HCT116 (cell line): ENCODE data around the gene SLC25A3.

Source experiments
- CEBPB ChIP-seq: IDR thresholded peaks from 2 replicates; pipeline ENCODE4 v1.6.1; 2012; ENCODE audit warnings: low read depth
- EZH2 ChIP-seq: fragments of 200-600 bp; sonication (generic); IDR thresholded peaks from 2 replicates; pipeline ENCODE4 v1.6.1; 2017; ENCODE audit warnings: antibody characterized with exemption, mixed run types
- EZH2phosphoT487 ChIP-seq: fragments of 200-600 bp; IDR thresholded peaks from 2 replicates; pipeline ENCODE4 v1.6.1; 2018; ENCODE audit warnings: antibody characterized with exemption, borderline replicate concordance
- POLR2A ChIP-seq: IDR thresholded peaks from 2 replicates; pipeline ENCODE4 v1.7.0; 2011; ENCODE audit warnings: borderline replicate concordance; ENCODE audit not compliant: insufficient read depth, insufficient read length; ENCODE audit errors: extremely low read depth
- POLR2AphosphoS5 ChIP-seq: IDR thresholded peaks from 2 replicates; pipeline ENCODE4 v1.6.1; 2011; ENCODE audit warnings: mild to moderate bottlenecking, low read depth, low read length, moderate library complexity
- RAD21 ChIP-seq: IDR thresholded peaks from 2 replicates; pipeline ENCODE4 v1.6.1; 2012; ENCODE audit warnings: low read depth, mild to moderate bottlenecking
- SIN3A ChIP-seq: IDR thresholded peaks from 2 replicates; pipeline ENCODE4 v1.6.1; 2012; ENCODE audit warnings: low read depth
- YY1 ChIP-seq: IDR thresholded peaks from 2 replicates; pipeline ENCODE4 v1.6.1; 2011; ENCODE audit warnings: low read length, low read depth, moderate library complexity, mild to moderate bottlenecking; ENCODE audit not compliant: insufficient replicate concordance; ENCODE audit errors: extremely low read depth
- ZFX ChIP-seq: fragments of 450-650 bp; IDR thresholded peaks from 2 replicates; pipeline ENCODE4 v1.6.1; 2017
- ZNF274 ChIP-seq: fragments of 200-500 bp; sonication (Bioruptor generic); IDR thresholded peaks from 2 replicates; pipeline ENCODE4 v1.6.1; 2014; ENCODE audit warnings: mild to moderate bottlenecking, low read depth, low read length, inconsistent platforms
- TF ChIP-seq, protein P1 (sequence below), 3 experiments: fragments of 200-600 bp in 1 of 3; sonication (generic) in 1 of 3; IDR thresholded peaks in 2 of 3; conservative IDR thresholded peaks in 1 of 3; 2 replicates each; pipeline ENCODE4 v1.5.1; 2012 to 2017; ENCODE audit warnings: low read depth in 2 of 3, low read length in 2 of 3, antibody characterized with exemption in 1 of 3, borderline replicate concordance in 1 of 3, control low read depth in 1 of 3, mild to moderate bottlenecking in 1 of 3, mixed read lengths in 1 of 3, mixed run types in 1 of 3, moderate library complexity in 1 of 3; ENCODE audit not compliant: insufficient read depth in 1 of 3
- TF ChIP-seq, protein P2 (sequence below): IDR thresholded peaks from 2 replicates; pipeline ENCODE4 v1.6.1; 2012; ENCODE audit warnings: low read depth
- TF ChIP-seq, protein P3 (sequence below): IDR thresholded peaks from 2 replicates; pipeline ENCODE4 v1.6.1; 2011; ENCODE audit warnings: mild to moderate bottlenecking, low read length, moderate library complexity; ENCODE audit not compliant: insufficient replicate concordance; ENCODE audit errors: extremely low read depth

DNA sequence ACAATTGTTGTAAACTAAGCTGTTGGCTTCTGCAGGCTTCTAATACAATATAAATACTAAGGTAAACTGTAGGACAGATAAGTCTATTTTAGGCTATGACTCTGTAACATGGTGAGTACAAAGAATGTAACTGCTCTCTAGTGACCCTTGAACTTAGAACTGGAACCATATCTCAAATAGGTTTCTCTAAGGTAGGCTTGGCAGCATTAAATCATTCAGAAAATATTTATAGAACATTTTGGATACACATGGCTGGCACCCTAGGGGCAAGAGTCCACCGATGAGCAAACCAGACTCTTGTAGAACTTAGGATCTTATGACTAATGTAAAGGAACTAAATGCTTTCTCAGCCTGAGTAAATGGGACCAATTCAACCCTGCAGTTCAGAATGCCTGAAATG, 19.4 kb upstream of the SLC25A3 start:
- TF ChIP-seq SIN3A: no peak
- TF ChIP-seq, protein P1, sequence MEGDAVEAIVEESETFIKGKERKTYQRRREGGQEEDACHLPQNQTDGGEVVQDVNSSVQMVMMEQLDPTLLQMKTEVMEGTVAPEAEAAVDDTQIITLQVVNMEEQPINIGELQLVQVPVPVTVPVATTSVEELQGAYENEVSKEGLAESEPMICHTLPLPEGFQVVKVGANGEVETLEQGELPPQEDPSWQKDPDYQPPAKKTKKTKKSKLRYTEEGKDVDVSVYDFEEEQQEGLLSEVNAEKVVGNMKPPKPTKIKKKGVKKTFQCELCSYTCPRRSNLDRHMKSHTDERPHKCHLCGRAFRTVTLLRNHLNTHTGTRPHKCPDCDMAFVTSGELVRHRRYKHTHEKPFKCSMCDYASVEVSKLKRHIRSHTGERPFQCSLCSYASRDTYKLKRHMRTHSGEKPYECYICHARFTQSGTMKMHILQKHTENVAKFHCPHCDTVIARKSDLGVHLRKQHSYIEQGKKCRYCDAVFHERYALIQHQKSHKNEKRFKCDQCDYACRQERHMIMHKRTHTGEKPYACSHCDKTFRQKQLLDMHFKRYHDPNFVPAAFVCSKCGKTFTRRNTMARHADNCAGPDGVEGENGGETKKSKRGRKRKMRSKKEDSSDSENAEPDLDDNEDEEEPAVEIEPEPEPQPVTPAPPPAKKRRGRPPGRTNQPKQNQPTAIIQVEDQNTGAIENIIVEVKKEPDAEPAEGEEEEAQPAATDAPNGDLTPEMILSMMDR (IDR thresholded peaks at IDR 0.05 in 2 of 3, conservative IDR thresholded peaks at IDR 0.05 in 1 of 3; ENCODE audit: borderline replicate concordance in 1 of 3, insufficient read depth in 1 of 3, low read depth in 2 of 3, low read length in 2 of 3): no peak
- TF ChIP-seq, protein P2, sequence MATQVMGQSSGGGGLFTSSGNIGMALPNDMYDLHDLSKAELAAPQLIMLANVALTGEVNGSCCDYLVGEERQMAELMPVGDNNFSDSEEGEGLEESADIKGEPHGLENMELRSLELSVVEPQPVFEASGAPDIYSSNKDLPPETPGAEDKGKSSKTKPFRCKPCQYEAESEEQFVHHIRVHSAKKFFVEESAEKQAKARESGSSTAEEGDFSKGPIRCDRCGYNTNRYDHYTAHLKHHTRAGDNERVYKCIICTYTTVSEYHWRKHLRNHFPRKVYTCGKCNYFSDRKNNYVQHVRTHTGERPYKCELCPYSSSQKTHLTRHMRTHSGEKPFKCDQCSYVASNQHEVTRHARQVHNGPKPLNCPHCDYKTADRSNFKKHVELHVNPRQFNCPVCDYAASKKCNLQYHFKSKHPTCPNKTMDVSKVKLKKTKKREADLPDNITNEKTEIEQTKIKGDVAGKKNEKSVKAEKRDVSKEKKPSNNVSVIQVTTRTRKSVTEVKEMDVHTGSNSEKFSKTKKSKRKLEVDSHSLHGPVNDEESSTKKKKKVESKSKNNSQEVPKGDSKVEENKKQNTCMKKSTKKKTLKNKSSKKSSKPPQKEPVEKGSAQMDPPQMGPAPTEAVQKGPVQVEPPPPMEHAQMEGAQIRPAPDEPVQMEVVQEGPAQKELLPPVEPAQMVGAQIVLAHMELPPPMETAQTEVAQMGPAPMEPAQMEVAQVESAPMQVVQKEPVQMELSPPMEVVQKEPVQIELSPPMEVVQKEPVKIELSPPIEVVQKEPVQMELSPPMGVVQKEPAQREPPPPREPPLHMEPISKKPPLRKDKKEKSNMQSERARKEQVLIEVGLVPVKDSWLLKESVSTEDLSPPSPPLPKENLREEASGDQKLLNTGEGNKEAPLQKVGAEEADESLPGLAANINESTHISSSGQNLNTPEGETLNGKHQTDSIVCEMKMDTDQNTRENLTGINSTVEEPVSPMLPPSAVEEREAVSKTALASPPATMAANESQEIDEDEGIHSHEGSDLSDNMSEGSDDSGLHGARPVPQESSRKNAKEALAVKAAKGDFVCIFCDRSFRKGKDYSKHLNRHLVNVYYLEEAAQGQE: no peak
- TF ChIP-seq RAD21: no peak
- no peak for TF ChIP-seq CEBPB
- no peak for TF ChIP-seq YY1
- no peak for TF ChIP-seq ZNF274
- no peak for TF ChIP-seq EZH2
- TF ChIP-seq, protein P3, sequence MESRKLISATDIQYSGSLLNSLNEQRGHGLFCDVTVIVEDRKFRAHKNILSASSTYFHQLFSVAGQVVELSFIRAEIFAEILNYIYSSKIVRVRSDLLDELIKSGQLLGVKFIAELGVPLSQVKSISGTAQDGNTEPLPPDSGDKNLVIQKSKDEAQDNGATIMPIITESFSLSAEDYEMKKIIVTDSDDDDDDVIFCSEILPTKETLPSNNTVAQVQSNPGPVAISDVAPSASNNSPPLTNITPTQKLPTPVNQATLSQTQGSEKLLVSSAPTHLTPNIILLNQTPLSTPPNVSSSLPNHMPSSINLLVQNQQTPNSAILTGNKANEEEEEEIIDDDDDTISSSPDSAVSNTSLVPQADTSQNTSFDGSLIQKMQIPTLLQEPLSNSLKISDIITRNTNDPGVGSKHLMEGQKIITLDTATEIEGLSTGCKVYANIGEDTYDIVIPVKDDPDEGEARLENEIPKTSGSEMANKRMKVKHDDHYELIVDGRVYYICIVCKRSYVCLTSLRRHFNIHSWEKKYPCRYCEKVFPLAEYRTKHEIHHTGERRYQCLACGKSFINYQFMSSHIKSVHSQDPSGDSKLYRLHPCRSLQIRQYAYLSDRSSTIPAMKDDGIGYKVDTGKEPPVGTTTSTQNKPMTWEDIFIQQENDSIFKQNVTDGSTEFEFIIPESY: no peak
- no peak for TF ChIP-seq EZH2phosphoT487
- TF ChIP-seq POLR2A: no peak
- no peak for TF ChIP-seq ZFX
- TF ChIP-seq POLR2AphosphoS5: no peak
